HEK293 (cell line): Measurements from ENCODE around the gene IRAK2.

Experiments
- GFI1B ChIP-seq: fragments of 450-650 bp; formaldehyde crosslinking; IDR thresholded peaks from 2 replicates; pipeline ENCODE4 v1.5.1; 2016; ENCODE audit warnings: missing biosample characterization, missing genetic modification characterization
- GLI2 ChIP-seq: fragments of 450-650 bp; formaldehyde crosslinking; IDR thresholded peaks from 2 replicates; pipeline ENCODE4; 2017; ENCODE audit warnings: missing biosample characterization, missing genetic modification characterization, low read depth, borderline replicate concordance
- GLIS2 ChIP-seq: fragments of 450-650 bp; formaldehyde crosslinking; IDR thresholded peaks from 2 replicates; pipeline ENCODE4 v1.5.1; 2016; ENCODE audit warnings: missing biosample characterization, missing genetic modification characterization
- IKZF3 ChIP-seq: fragments of 450-650 bp; IDR thresholded peaks from 2 replicates; pipeline ENCODE4 v1.5.0; 2018; ENCODE audit warnings: missing biosample characterization, mild to moderate bottlenecking, missing genetic modification characterization, moderate library complexity
- INSM2 ChIP-seq: fragments of 450-650 bp; formaldehyde crosslinking; IDR thresholded peaks from 2 replicates; pipeline ENCODE4 v1.5.1; 2016; ENCODE audit warnings: missing biosample characterization, missing genetic modification characterization
- MZF1 ChIP-seq: fragments of 450-650 bp; formaldehyde crosslinking; IDR thresholded peaks from 2 replicates; pipeline ENCODE4 v1.5.1; 2017; ENCODE audit warnings: missing biosample characterization, missing genetic modification characterization, borderline replicate concordance
- PRDM10 ChIP-seq: fragments of 450-650 bp; formaldehyde crosslinking; IDR thresholded peaks from 2 replicates; pipeline ENCODE4 v1.5.1; 2016; ENCODE audit warnings: missing biosample characterization, missing genetic modification characterization
- SP7 ChIP-seq: fragments of 450-650 bp; formaldehyde crosslinking; IDR thresholded peaks from 2 replicates; pipeline ENCODE4 v1.5.1; 2016; ENCODE audit warnings: missing biosample characterization, missing genetic modification characterization
- YY2 ChIP-seq: fragments of 450-650 bp; formaldehyde crosslinking; IDR thresholded peaks from 2 replicates; pipeline ENCODE4 v1.5.1; 2016; ENCODE audit warnings: missing biosample characterization, missing genetic modification characterization
- ZBTB44 ChIP-seq: fragments of 450-650 bp; IDR thresholded peaks from 2 replicates; pipeline ENCODE4 v1.5.1; 2018; ENCODE audit warnings: missing biosample characterization, mild to moderate bottlenecking, missing genetic modification characterization
- ZBTB7A ChIP-seq: fragments of 450-650 bp; formaldehyde crosslinking; IDR thresholded peaks from 2 replicates; pipeline ENCODE4 v1.5.1; 2016; ENCODE audit warnings: low read depth, missing biosample characterization, missing genetic modification characterization
- ZEB2 ChIP-seq: fragments of 450-650 bp; formaldehyde crosslinking; IDR thresholded peaks from 2 replicates; pipeline ENCODE4 v1.5.1; 2016; ENCODE audit warnings: missing biosample characterization, missing genetic modification characterization
- ZFP69B ChIP-seq: fragments of 450-650 bp; formaldehyde crosslinking; IDR thresholded peaks from 2 replicates; pipeline ENCODE4 v1.5.1; 2016; ENCODE audit warnings: missing biosample characterization, missing genetic modification characterization
- ZNF112 ChIP-seq: fragments of 450-650 bp; formaldehyde crosslinking; IDR thresholded peaks from 2 replicates; pipeline ENCODE4 v1.5.0; 2017; ENCODE audit warnings: missing biosample characterization, missing genetic modification characterization
- ZNF133 ChIP-seq: fragments of 450-650 bp; formaldehyde crosslinking; IDR thresholded peaks from 2 replicates; pipeline ENCODE4 v1.5.1; 2016; ENCODE audit warnings: missing biosample characterization, missing genetic modification characterization
- ZNF138 ChIP-seq: fragments of 450-650 bp; formaldehyde crosslinking; IDR thresholded peaks from 2 replicates; pipeline ENCODE4 v1.5.1; 2016; ENCODE audit warnings: missing biosample characterization, missing genetic modification characterization, borderline replicate concordance
- ZNF184 ChIP-seq: fragments of 450-650 bp; IDR thresholded peaks from 2 replicates; pipeline ENCODE4 v1.5.1; 2018; ENCODE audit warnings: missing biosample characterization, mild to moderate bottlenecking, missing genetic modification characterization
- ZNF202 ChIP-seq: fragments of 450-650 bp; formaldehyde crosslinking; IDR thresholded peaks from 2 replicates; pipeline ENCODE4 v1.5.1; 2016; ENCODE audit warnings: missing biosample characterization, missing genetic modification characterization, borderline replicate concordance
- ZNF24 ChIP-seq: fragments of 450-650 bp; formaldehyde crosslinking; IDR thresholded peaks from 2 replicates; pipeline ENCODE4 v1.5.1; 2016; ENCODE audit warnings: missing biosample characterization, missing genetic modification characterization
- ZNF280D ChIP-seq: fragments of 450-650 bp; formaldehyde crosslinking; IDR thresholded peaks from 2 replicates; pipeline ENCODE4 v1.5.1; 2016; ENCODE audit warnings: missing biosample characterization, missing genetic modification characterization
- ZNF302 ChIP-seq: fragments of 450-650 bp; formaldehyde crosslinking; IDR thresholded peaks from 2 replicates; pipeline ENCODE4 v1.5.1; 2016; ENCODE audit warnings: missing biosample characterization, missing genetic modification characterization, low read depth
- ZNF341 ChIP-seq: fragments of 450-650 bp; formaldehyde crosslinking; IDR thresholded peaks from 2 replicates; pipeline ENCODE4; 2016; ENCODE audit warnings: low read depth, missing biosample characterization, missing genetic modification characterization
- ZNF354C ChIP-seq: fragments of 450-650 bp; formaldehyde crosslinking; IDR thresholded peaks from 2 replicates; pipeline ENCODE4 v1.5.1; 2016; ENCODE audit warnings: missing biosample characterization, missing genetic modification characterization, low read depth, borderline replicate concordance
- ZNF416 ChIP-seq: fragments of 450-650 bp; formaldehyde crosslinking; IDR thresholded peaks from 2 replicates; pipeline ENCODE4 v1.5.1; 2016; ENCODE audit warnings: missing biosample characterization, missing genetic modification characterization
- ZNF423 ChIP-seq: fragments of 450-650 bp; formaldehyde crosslinking; IDR thresholded peaks from 2 replicates; pipeline ENCODE4 v1.5.1; 2016; ENCODE audit warnings: missing biosample characterization, missing genetic modification characterization
- ZNF561 ChIP-seq: fragments of 450-650 bp; IDR thresholded peaks from 2 replicates; pipeline ENCODE4 v1.5.1; 2018; ENCODE audit warnings: missing biosample characterization, missing genetic modification characterization, borderline replicate concordance
- ZNF580 ChIP-seq: fragments of 450-650 bp; formaldehyde crosslinking; IDR thresholded peaks from 2 replicates; pipeline ENCODE4 v1.5.1; 2016; ENCODE audit warnings: missing biosample characterization, missing genetic modification characterization
- ZNF610 ChIP-seq: fragments of 450-650 bp; formaldehyde crosslinking; IDR thresholded peaks from 2 replicates; pipeline ENCODE4 v1.5.1; 2016; ENCODE audit warnings: missing biosample characterization, missing genetic modification characterization, borderline replicate concordance
- ZNF707 ChIP-seq: fragments of 450-650 bp; formaldehyde crosslinking; IDR thresholded peaks from 2 replicates; pipeline ENCODE4 v1.5.1; 2016; ENCODE audit warnings: missing biosample characterization, missing genetic modification characterization
- ZSCAN16 ChIP-seq: fragments of 450-650 bp; formaldehyde crosslinking; IDR thresholded peaks from 2 replicates; pipeline ENCODE4 v1.5.1; 2016; ENCODE audit warnings: missing biosample characterization, missing genetic modification characterization

Gene IRAK2

GRCh38 chr3:10142707-10143560, 21.8 kb upstream of the IRAK2 start (continued):
- TF ChIP-seq ZNF707 (tag by site-specific recombination) (0 out of 2 replicates have a peak, but pooled peaks have one; percentile 29), INSM2 (tag by site-specific recombination) (no peak), YY2 (no peak), ZNF24 (peak; percentile 51; the same call in 1 of the 2 replicates), ZNF184 (tag by site-specific recombination) (no peak), ZNF341 (tag by site-specific recombination) (0 out of 2 replicates have a peak, but pooled peaks have one; percentile 35), ZNF112 (no peak), ZNF133 (tag by site-specific recombination) (no peak), GFI1B (tag by site-specific recombination) (0 out of 2 replicates have a peak, but pooled peaks have one; percentile 6), ZNF202 (no peak), ZNF423 (tag by site-specific recombination) (no peak), GLIS2 (no peak), IKZF3 (tag by site-specific recombination) (peak; percentile 39; the same call in 1 of the 2 replicates), ZNF302 (tag by site-specific recombination) (no peak), ZNF416 (tag by site-specific recombination) (no peak), ZBTB44 (tag by site-specific recombination) (peak; percentile 88), ZNF354C (tag by site-specific recombination) (no peak), ZNF138 (tag by site-specific recombination) (no peak), MZF1 (tag by site-specific recombination) (no peak), SP7 (tag by site-specific recombination) (0 out of 2 replicates have a peak, but pooled peaks have one; percentile 29), ZFP69B (tag by site-specific recombination) (no peak), ZNF580 (tag by site-specific recombination) (peak; percentile 67; the same call in 1 of the 2 replicates), ZNF561 (tag by site-specific recombination) (no peak), ZNF610 (no peak), ZNF280D (tag by site-specific recombination) (no peak), PRDM10 (tag by site-specific recombination) (no peak), GLI2 (tag by site-specific recombination) (no peak; the same call in 1 of the 2 replicates), ZBTB7A (no peak), ZEB2 (tag by site-specific recombination) (peak; percentile 59), ZSCAN16 (tag by site-specific recombination) (no peak)
